HuH-7 (cell line): ENCODE measurements around the gene PROX1.

Experiments used
- DNase-seq: peaks from one replicate; pipeline ENCODE4 v3.0.0; 2011; ENCODE audit warnings: low spot score

PROX1 gene

GRCh38 chr1:213987927-213988506, at the start of gene PROX1:
PROX1 (plus strand) TSS chr1:213987973; CDS start chr1:213996536, 8,563 bp downstream.
- peak; percentile 42 for DNase-seq

GRCh38 chr1:213938776-213939175, 49.0 kb upstream of the PROX1 start:
- no peak for DNase-seq

- no peak for DNase-seq
Measured at GRCh38 chr1:213939888-213940287, 47.9 kb upstream of the PROX1 start.

GRCh38 chr1:213940947-213941346, 46.8 kb upstream of the PROX1 start:
- DNase-seq = no peak

- no peak for DNase-seq
Measured at GRCh38 chr1:213942061-213942460, 45.7 kb upstream of the PROX1 start.

GRCh38 chr1:213947200-213947801, 40.5 kb upstream of the PROX1 start:
- DNase-seq = no peak

GRCh38 chr1:213951876-213952275, 35.9 kb upstream of the PROX1 start:
- no peak for DNase-seq

- DNase-seq = no peak
Measured at GRCh38 chr1:213953806-213954205, 34.0 kb upstream of the PROX1 start.

GRCh38 chr1:213956295-213956770, 31.4 kb upstream of the PROX1 start:
- DNase-seq = peak; percentile 15

- DNase-seq = no peak
Measured at GRCh38 chr1:213958346-213958745, 29.4 kb upstream of the PROX1 start.

GRCh38 chr1:213960963-213961362, 26.8 kb upstream of the PROX1 start:
- DNase-seq = no peak

- DNase-seq = no peak
Measured at GRCh38 chr1:213962508-213962907, 25.3 kb upstream of the PROX1 start.

- DNase-seq = no peak
Measured at GRCh38 chr1:213966122-213966521, 21.7 kb upstream of the PROX1 start.

- DNase-seq = no peak
Measured at GRCh38 chr1:213968146-213968825, 19.5 kb upstream of the PROX1 start.

GRCh38 chr1:213969958-213970555, 17.7 kb upstream of the PROX1 start:
- DNase-seq = no peak

GRCh38 chr1:213972141-213972540, 15.6 kb upstream of the PROX1 start:
- DNase-seq = no peak

GRCh38 chr1:213973129-213973528, 14.6 kb upstream of the PROX1 start:
- no peak for DNase-seq

GRCh38 chr1:213976665-213977485, 10.9 kb upstream of the PROX1 start:
- DNase-seq = no peak

- DNase-seq = no peak
Measured at GRCh38 chr1:213977486-213977842, 10.3 kb upstream of the PROX1 start.

- DNase-seq = no peak
Measured at GRCh38 chr1:213977909-213978308, 9.9 kb upstream of the PROX1 start.

GRCh38 chr1:213979751-213980586, 7.8 kb upstream of the PROX1 start:
- DNase-seq = no peak
